ENCODE measurements around the gene TBC1D22A.

TBC1D22A gene

DNA sequence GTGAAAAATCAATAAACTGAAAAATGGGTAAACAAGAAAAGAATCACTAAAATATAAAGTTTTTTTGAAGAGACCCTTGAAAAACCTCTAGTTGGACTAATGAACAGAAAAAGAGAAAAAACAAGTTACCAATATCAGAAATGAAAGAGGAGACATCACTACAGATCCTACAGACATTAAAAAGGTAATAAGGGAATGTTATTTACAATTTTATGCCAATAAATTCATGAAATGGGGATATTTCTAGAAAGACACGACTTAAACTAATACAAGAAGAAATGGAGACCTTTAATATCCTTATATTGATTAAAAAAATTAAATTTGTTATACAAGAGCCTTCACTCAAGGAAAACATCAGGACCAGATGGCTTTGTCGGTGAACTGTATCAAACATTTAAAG, 109.4 kb downstream of the TBC1D22A start:
- Histone ChIP-seq H3K36me3 (ENCODE audit: control insufficient read depth in 2 of 2, insufficient read depth in 2 of 2, low read length in 2 of 2) (no peaks in the 10 kb centered on the region), H3K9me3 (ENCODE audit: control insufficient read depth in 2 of 2, low read length in 2 of 2) (peaks cover 7 to 19% of the 10 kb centered on the region in 2 donors), H3K27ac (ENCODE audit: low read length) (no peak overlapping the region), H3K4me1 (ENCODE audit: control insufficient read depth, insufficient read depth, low read length) (no peaks in the 10 kb centered on the region), H3K9ac (ENCODE audit: low read length in 2 of 2) (no peak overlapping the region), H3K4me3 (ENCODE audit: low read length in 2 of 2) (no peak overlapping the region), H3K27me3 (ENCODE audit: control insufficient read depth in 1 of 2, insufficient read depth in 2 of 2, low read length in 2 of 2) (no peaks in the 10 kb centered on the region)

GRCh38 chr22:46875089-46875488, 112.6 kb downstream of the TBC1D22A start:
- Histone ChIP-seq H3K36me3 (ENCODE audit: control insufficient read depth in 2 of 2, insufficient read depth in 2 of 2, low read length in 2 of 2) (no peaks in the 10 kb centered on the region), H3K9me3 (ENCODE audit: control insufficient read depth in 2 of 2, low read length in 2 of 2) (peaks cover 7 to 13% of the 10 kb centered on the region in 2 donors), H3K27ac (ENCODE audit: low read length) (no peak overlapping the region), H3K27me3 (ENCODE audit: control insufficient read depth in 1 of 2, insufficient read depth in 2 of 2, low read length in 2 of 2) (no peaks in the 10 kb centered on the region), H3K4me3 (ENCODE audit: low read length in 2 of 2) (no peak overlapping the region), H3K9ac (ENCODE audit: low read length in 2 of 2) (no peak overlapping the region), H3K4me1 (ENCODE audit: control insufficient read depth, insufficient read depth, low read length) (no peaks in the 10 kb centered on the region)

- H3K9ac ChIP-seq (ENCODE audit: low read length in 2 of 2): no peak overlapping the region
- no peak overlapping the region for H3K27ac ChIP-seq (ENCODE audit: low read length)
- no peaks in the 10 kb centered on the region for H3K36me3 ChIP-seq (ENCODE audit: control insufficient read depth in 2 of 2, insufficient read depth in 2 of 2, low read length in 2 of 2)
- H3K4me3 ChIP-seq (ENCODE audit: low read length in 2 of 2): no peak overlapping the region
- H3K4me1 ChIP-seq (ENCODE audit: control insufficient read depth, insufficient read depth, low read length): no peaks in the 10 kb centered on the region
- peaks cover 4 to 6% of the 10 kb centered on the region in 2 donors for H3K9me3 ChIP-seq (ENCODE audit: control insufficient read depth in 2 of 2, low read length in 2 of 2)
- H3K27me3 ChIP-seq (ENCODE audit: control insufficient read depth in 1 of 2, insufficient read depth in 2 of 2, low read length in 2 of 2): no peaks in the 10 kb centered on the region
These were observed 114.0 kb downstream of the TBC1D22A start for GRCh38 chr22:46876357-46876934.

- no peak overlapping the region for H3K27ac ChIP-seq (ENCODE audit: low read length)
- no peaks in the 10 kb centered on the region for H3K4me1 ChIP-seq (ENCODE audit: control insufficient read depth, insufficient read depth, low read length)
- H3K27me3 ChIP-seq (ENCODE audit: control insufficient read depth in 1 of 2, insufficient read depth in 2 of 2, low read length in 2 of 2): no peaks in the 10 kb centered on the region
- H3K36me3 ChIP-seq (ENCODE audit: control insufficient read depth in 2 of 2, insufficient read depth in 2 of 2, low read length in 2 of 2): no peaks in the 10 kb centered on the region
- H3K4me3 ChIP-seq (ENCODE audit: low read length in 2 of 2): no peak overlapping the region
- no peaks in the 10 kb centered on the region for H3K9me3 ChIP-seq (ENCODE audit: control insufficient read depth in 2 of 2, low read length in 2 of 2)
- no peak overlapping the region for H3K9ac ChIP-seq (ENCODE audit: low read length in 2 of 2)
These were observed 115.9 kb downstream of the TBC1D22A start for GRCh38 chr22:46878191-46878948.

- Histone ChIP-seq H3K9me3 (ENCODE audit: control insufficient read depth in 2 of 2, low read length in 2 of 2) (no peaks in the 10 kb centered on the region), H3K27ac (ENCODE audit: low read length) (no peak overlapping the region), H3K4me3 (ENCODE audit: low read length in 2 of 2) (no peak overlapping the region), H3K9ac (ENCODE audit: low read length in 2 of 2) (no peak overlapping the region), H3K36me3 (ENCODE audit: control insufficient read depth in 2 of 2, insufficient read depth in 2 of 2, low read length in 2 of 2) (no peaks in the 10 kb centered on the region), H3K4me1 (ENCODE audit: control insufficient read depth, insufficient read depth, low read length) (no peaks in the 10 kb centered on the region), H3K27me3 (ENCODE audit: control insufficient read depth in 1 of 2, insufficient read depth in 2 of 2, low read length in 2 of 2) (no peaks in the 10 kb centered on the region)
These were observed 116.6 kb downstream of the TBC1D22A start for GRCh38 chr22:46879083-46879482.

DNA sequence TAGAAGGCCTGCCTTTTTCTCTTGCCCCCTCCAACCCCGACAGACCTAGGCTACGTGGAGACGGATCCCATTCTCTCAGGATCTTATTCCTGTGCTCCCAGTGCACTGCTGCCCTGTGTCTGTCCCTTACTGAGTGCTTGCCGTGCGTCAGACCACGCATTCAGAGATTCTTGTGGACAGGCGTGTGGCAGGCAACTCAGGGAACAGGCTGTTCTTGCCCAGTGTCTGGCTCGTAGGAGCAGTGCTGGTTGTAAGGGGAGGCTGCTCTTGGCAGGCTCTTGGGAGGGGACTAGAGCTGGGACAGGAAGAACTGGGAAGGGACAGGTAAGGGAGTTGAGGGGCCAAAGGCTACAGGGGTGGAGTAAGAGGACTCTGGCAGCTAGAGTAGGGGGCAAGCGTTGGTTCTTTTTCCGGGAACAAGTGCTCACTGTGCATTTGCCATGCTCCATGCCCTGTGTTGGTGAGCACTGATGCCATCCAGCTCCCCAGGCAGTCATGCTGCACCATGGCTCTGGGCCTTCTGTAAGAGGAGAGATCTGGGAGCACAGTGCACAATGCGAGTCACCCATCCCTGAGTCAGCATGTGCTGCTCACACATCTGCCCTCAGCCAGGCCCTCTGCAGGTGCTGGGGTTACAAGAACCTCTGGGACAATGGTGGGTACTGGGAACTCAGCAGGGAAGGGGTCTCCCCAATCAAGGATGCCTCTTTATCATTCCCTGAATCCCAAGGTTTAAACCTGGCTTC, 119.1 kb downstream of the TBC1D22A start:
- no peak overlapping the region for H3K9ac ChIP-seq (ENCODE audit: low read length in 2 of 2)

GRCh38 chr22:46883092-46883910, 120.9 kb downstream of the TBC1D22A start:
- no peaks in the 10 kb centered on the region for H3K4me1 ChIP-seq (ENCODE audit: control insufficient read depth, insufficient read depth, low read length)
- H3K27ac ChIP-seq (ENCODE audit: low read length): no peak overlapping the region
- no peak overlapping the region for H3K4me3 ChIP-seq (ENCODE audit: low read length in 2 of 2)
- no peak overlapping the region for H3K9ac ChIP-seq (ENCODE audit: low read length in 2 of 2)
- H3K9me3 ChIP-seq (ENCODE audit: control insufficient read depth in 2 of 2, low read length in 2 of 2): no peaks in the 10 kb centered on the region
- no peaks in the 10 kb centered on the region for H3K36me3 ChIP-seq (ENCODE audit: control insufficient read depth in 2 of 2, insufficient read depth in 2 of 2, low read length in 2 of 2)
- no peaks in the 10 kb centered on the region for H3K27me3 ChIP-seq (ENCODE audit: control insufficient read depth in 1 of 2, insufficient read depth in 2 of 2, low read length in 2 of 2)

More for the DNA sequence above, 119.1 kb downstream of the TBC1D22A start:
- Histone ChIP-seq H3K9me3 (ENCODE audit: control insufficient read depth in 2 of 2, low read length in 2 of 2) (no peaks in the 10 kb centered on the region), H3K4me1 (ENCODE audit: control insufficient read depth, insufficient read depth, low read length) (no peaks in the 10 kb centered on the region), H3K4me3 (ENCODE audit: low read length in 2 of 2) (no peak overlapping the region), H3K36me3 (ENCODE audit: control insufficient read depth in 2 of 2, insufficient read depth in 2 of 2, low read length in 2 of 2) (no peaks in the 10 kb centered on the region), H3K27ac (ENCODE audit: low read length) (no peak overlapping the region), H3K27me3 (ENCODE audit: control insufficient read depth in 1 of 2, insufficient read depth in 2 of 2, low read length in 2 of 2) (no peaks in the 10 kb centered on the region)

GRCh38 chr22:46884365-46884764, 121.9 kb downstream of the TBC1D22A start:
- Histone ChIP-seq H3K36me3 (ENCODE audit: control insufficient read depth in 2 of 2, insufficient read depth in 2 of 2, low read length in 2 of 2) (no peaks in the 10 kb centered on the region), H3K27me3 (ENCODE audit: control insufficient read depth in 1 of 2, insufficient read depth in 2 of 2, low read length in 2 of 2) (no peaks in the 10 kb centered on the region), H3K27ac (ENCODE audit: low read length) (no peak overlapping the region), H3K9ac (ENCODE audit: low read length in 2 of 2) (no peak overlapping the region), H3K4me1 (ENCODE audit: control insufficient read depth, insufficient read depth, low read length) (no peaks in the 10 kb centered on the region), H3K4me3 (ENCODE audit: low read length in 2 of 2) (no peak overlapping the region), H3K9me3 (ENCODE audit: control insufficient read depth in 2 of 2, low read length in 2 of 2) (no peaks in the 10 kb centered on the region)

- H3K9ac ChIP-seq (ENCODE audit: low read length in 2 of 2): no peak overlapping the region
- no peaks in the 10 kb centered on the region for H3K4me1 ChIP-seq (ENCODE audit: control insufficient read depth, insufficient read depth, low read length)
- H3K27ac ChIP-seq (ENCODE audit: low read length): no peak overlapping the region
- no peak overlapping the region for H3K4me3 ChIP-seq (ENCODE audit: low read length in 2 of 2)
- no peaks in the 10 kb centered on the region for H3K9me3 ChIP-seq (ENCODE audit: control insufficient read depth in 2 of 2, low read length in 2 of 2)
- H3K27me3 ChIP-seq (ENCODE audit: control insufficient read depth in 1 of 2, insufficient read depth in 2 of 2, low read length in 2 of 2): no peaks in the 10 kb centered on the region
- no peaks in the 10 kb centered on the region for H3K36me3 ChIP-seq (ENCODE audit: control insufficient read depth in 2 of 2, insufficient read depth in 2 of 2, low read length in 2 of 2)
These were observed 125.5 kb downstream of the TBC1D22A start for GRCh38 chr22:46887978-46888377.

DNA sequence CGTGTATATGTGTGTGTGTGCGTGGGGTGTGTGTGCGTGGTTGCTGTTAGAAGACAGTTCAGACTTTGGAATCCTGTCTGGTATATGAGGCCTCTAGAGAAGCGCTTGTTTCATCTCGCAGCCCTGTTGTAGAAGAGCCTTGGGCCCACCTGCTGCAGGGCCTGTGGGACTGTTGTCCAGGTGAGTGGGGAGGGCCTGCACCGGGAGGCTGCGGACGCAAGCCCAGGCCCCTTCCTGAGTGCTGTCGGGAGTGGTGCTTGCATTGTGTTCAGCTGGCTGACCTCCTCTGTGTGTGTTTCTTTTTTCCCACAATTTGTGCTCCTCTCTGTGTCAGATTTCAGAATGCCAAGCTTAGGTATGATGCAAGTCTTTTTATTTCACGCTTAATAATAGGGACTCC, 128.4 kb downstream of the TBC1D22A start:
- Histone ChIP-seq H3K36me3 (ENCODE audit: control insufficient read depth in 2 of 2, insufficient read depth in 2 of 2, low read length in 2 of 2) (peaks cover 0 to 2% of the 10 kb centered on the region in 2 donors), H3K4me1 (ENCODE audit: control insufficient read depth, insufficient read depth, low read length) (peaks cover 15% of the 10 kb centered on the region), H3K27ac (ENCODE audit: low read length) (no peak overlapping the region), H3K4me3 (ENCODE audit: low read length in 2 of 2) (no peak overlapping the region), H3K27me3 (ENCODE audit: control insufficient read depth in 1 of 2, insufficient read depth in 2 of 2, low read length in 2 of 2) (no peaks in the 10 kb centered on the region), H3K9me3 (ENCODE audit: control insufficient read depth in 2 of 2, low read length in 2 of 2) (no peaks in the 10 kb centered on the region), H3K9ac (ENCODE audit: low read length in 2 of 2) (no peak overlapping the region)
